ENCODE measurements around the gene SPRED3. TPM values are rescaled to one million over a fixed set of nuclear protein-coding genes. Genes with fewer than 3 reads are reported as not detected.

The SPRED3 gene
- total and polyA plus RNA-seq, 12 donors, result 0.06 to 3.3 (median 1.2) TPM; not detected in 1

DNA sequence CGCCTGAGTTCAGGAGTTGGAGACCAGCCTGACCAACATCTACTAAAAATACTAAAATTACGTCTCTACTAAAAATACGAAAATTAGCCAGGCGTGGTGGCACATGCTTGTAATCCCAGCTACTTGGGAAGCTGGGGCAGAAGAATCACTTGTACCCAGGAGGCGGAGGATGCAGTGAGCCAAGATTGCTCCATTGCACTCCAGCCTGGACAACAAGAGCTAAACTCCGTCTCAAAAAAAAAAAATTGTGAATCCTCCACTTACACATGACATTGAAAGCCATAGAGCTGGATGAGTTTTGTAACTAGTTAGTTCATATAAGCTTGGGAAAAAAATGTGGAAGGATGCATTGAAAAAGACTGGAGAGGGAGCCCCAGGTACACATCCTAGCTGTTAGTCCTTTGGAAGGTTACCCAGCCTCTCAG, 14.6 kb upstream of the SPRED3 start:
- WGBS, 4 donors, result 58 to 69% (median 65%) methylated on average over 6 of the region's 6 CpGs
- H3K27ac ChIP-seq, result peak overlapping the region in 4 of 5 donors; percentile 72 to 95 (median 89)
- intact Hi-C loops (cut with DNase I), result loop anchor here in 1 of 2 donors (5.0 kb wide), 1 partner anchor 37 kb away; the partner anchor contains the start of gene CATSPERG
- no peaks in the 10 kb centered on the region for H3K27me3 ChIP-seq
- peaks cover 0 to 10% of the 10 kb centered on the region in 2 donors for H3K36me3 ChIP-seq (replicated peaks in 1 of 2)
- peak overlapping the region in 1 of 4 donors; percentile 76 for H3K4me3 ChIP-seq
- TF ChIP-seq, protein P1, sequence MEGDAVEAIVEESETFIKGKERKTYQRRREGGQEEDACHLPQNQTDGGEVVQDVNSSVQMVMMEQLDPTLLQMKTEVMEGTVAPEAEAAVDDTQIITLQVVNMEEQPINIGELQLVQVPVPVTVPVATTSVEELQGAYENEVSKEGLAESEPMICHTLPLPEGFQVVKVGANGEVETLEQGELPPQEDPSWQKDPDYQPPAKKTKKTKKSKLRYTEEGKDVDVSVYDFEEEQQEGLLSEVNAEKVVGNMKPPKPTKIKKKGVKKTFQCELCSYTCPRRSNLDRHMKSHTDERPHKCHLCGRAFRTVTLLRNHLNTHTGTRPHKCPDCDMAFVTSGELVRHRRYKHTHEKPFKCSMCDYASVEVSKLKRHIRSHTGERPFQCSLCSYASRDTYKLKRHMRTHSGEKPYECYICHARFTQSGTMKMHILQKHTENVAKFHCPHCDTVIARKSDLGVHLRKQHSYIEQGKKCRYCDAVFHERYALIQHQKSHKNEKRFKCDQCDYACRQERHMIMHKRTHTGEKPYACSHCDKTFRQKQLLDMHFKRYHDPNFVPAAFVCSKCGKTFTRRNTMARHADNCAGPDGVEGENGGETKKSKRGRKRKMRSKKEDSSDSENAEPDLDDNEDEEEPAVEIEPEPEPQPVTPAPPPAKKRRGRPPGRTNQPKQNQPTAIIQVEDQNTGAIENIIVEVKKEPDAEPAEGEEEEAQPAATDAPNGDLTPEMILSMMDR (IDR thresholded peaks at IDR 0.05), result no peak
- TF ChIP-seq POLR2A (IDR thresholded peaks at IDR 0.05), result no peak
- H3K4me1 ChIP-seq (replicated peaks in 1 of 2), result peaks cover 13 to 21% of the 10 kb centered on the region in 2 donors
- no peak for DNase-seq
- H3K9me3 ChIP-seq (replicated peaks in 1 of 3), result no peaks in the 10 kb centered on the region

DNA sequence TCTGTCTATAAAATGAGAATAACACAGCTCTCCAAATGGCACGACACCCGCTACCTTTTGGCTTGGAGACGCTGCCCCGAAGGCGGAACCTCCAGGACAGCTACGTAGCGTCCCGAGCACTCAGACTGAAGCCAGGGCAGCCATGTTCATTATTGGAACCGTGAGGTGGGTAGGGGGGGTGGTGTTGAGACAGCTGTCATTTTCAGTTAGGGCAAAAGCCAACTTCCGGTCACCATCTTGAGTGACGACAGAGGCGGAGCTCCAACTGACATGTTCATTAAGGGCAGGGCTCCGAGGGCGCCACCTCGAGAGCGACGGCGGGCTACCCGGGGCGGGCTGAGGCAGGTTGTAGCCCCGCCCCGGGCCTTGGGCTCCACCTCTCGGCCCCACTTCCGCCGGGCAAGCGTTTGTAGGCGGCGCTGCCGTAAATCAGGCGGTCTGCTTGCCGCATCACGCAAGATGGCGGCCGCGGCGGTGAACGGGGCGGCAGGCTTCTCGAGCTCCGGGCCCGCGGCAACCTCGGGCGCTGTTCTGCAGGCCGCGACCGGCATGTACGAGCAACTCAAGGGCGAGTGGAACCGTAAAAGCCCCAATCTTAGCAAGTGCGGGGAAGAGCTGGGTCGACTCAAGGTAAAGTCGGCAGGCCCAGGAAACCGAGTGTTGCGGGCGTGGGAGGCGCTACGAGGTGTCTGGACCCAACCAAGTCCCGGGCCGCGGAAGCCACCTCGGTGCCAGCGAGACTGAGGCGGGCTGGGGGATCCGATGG, 14.0 kb upstream of the SPRED3 start, which contains the start of gene PSMD8:
TSS of gene PSMD8 (plus strand) at position 240 of the 766 bp plus-strand sequence. CDS start at position 271, 31 bp downstream.
- intact Hi-C loops (cut with DNase I), result loop anchor here in 1 of 2 donors (5.0 kb wide), 1 partner anchor 37 kb away; the partner anchor contains the start of gene CATSPERG
- Histone ChIP-seq H3K27ac (peak within 1 kb of the TSS in 4 of 5 donors; percentile 75 to 95 (median 89)), H3K4me1 (replicated peaks in 1 of 2) (peaks cover 13 to 21% of the 10 kb centered on the region in 2 donors), H3K9me3 (replicated peaks in 1 of 3) (no peaks in the 10 kb centered on the region), H3K27me3 (no peaks in the 10 kb centered on the region), H3K4me3 (peak within 1 kb of the TSS; percentile 26 to 76 (median 67)), H3K36me3 (replicated peaks in 1 of 2) (peaks cover 0 to 16% of the 10 kb centered on the region in 2 donors)
- 0% methylated on average over 19 to 65 of the region's 65 CpGs for WGBS, 4 donors
- TF ChIP-seq POLR2A (IDR thresholded peaks at IDR 0.05), result peak; percentile 90 to 97
- TF ChIP-seq, protein P1 (IDR thresholded peaks at IDR 0.05), result peak in 3 of 6 experiments; percentile 1 to 10 (median 4)
- DNase-seq, result peak; percentile 98 to 100 (median 99)

DNA sequence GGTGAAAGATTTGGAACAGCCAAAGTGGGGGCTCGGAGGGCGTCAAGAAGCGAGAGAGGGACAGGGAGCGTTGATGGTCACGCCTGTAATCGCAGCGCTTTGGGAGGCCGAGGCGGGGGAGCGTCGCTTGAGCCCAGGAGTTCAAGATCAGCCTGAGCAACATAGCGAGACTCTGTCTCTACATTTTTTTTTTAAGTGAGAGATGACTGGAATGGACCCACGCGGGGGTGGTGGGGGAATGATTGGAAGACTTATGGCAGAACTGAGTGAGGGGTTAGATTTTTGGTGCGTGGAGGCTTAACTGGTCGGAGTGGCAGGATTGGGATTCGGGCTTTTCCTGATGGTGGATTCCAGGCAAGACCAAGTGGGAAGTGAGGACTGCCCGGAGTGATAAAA, 13.4 kb upstream of the SPRED3 start:
- Histone ChIP-seq H3K4me1 (replicated peaks in 1 of 2) (peaks cover 13 to 21% of the 10 kb centered on the region in 2 donors), H3K4me3 (peak overlapping the region; percentile 26 to 76 (median 67)), H3K9me3 (replicated peaks in 1 of 3) (no peaks in the 10 kb centered on the region), H3K27me3 (no peaks in the 10 kb centered on the region), H3K27ac (peak overlapping the region in 4 of 5 donors; percentile 75 to 95 (median 89)), H3K36me3 (replicated peaks in 1 of 2) (peaks cover 0 to 20% of the 10 kb centered on the region in 2 donors)
- no peak for DNase-seq
- WGBS, 4 donors, result 1 to 4% (median 2%) methylated on average over 18 of the region's 18 CpGs
- intact Hi-C loops (cut with DNase I), result no loop called here
- TF ChIP-seq, protein P1 (IDR thresholded peaks at IDR 0.05), result no peak
- no peak for TF ChIP-seq POLR2A (IDR thresholded peaks at IDR 0.05)

- H3K4me3 ChIP-seq, result peak overlapping the region in 2 of 4 donors; percentile 9 to 76
- peaks cover 13 to 21% of the 10 kb centered on the region in 2 donors for H3K4me1 ChIP-seq (replicated peaks in 1 of 2)
- intact Hi-C loops (cut with DNase I), result no loop called here
- H3K27ac ChIP-seq, result no peak overlapping the region
- no peak for DNase-seq
- no peaks in the 10 kb centered on the region for H3K9me3 ChIP-seq (replicated peaks in 1 of 3)
- H3K36me3 ChIP-seq (replicated peaks in 1 of 2), result peaks cover 0 to 24% of the 10 kb centered on the region in 2 donors
- H3K27me3 ChIP-seq, result no peaks in the 10 kb centered on the region
- WGBS, 4 donors, result 58 to 78% (median 73%) methylated on average over 3 to 5 of the region's 5 CpGs
- no peak for TF ChIP-seq POLR2A (IDR thresholded peaks at IDR 0.05)
- TF ChIP-seq, protein P1 (IDR thresholded peaks at IDR 0.05), result no peak
These were observed 12.7 kb upstream of the SPRED3 start for GRCh38 chr19:38375748-38376147.

All from adrenal gland (tissue), 12 donors.